DND-41 (cell line): ENCODE data around the gene SFT2D1.

Source experiments
- EZH2 ChIP-seq: IDR thresholded peaks from 3 replicates; pipeline ENCODE4 v1.6.1; 2012; ENCODE audit warnings: borderline replicate concordance, low read depth, mild to moderate bottlenecking, moderate library complexity, low read length, inconsistent platforms; ENCODE audit not compliant: severe bottlenecking
- TF ChIP-seq, protein P1 (sequence below): IDR thresholded peaks from 2 replicates; pipeline ENCODE4 v1.5.1; 2012; ENCODE audit warnings: borderline replicate concordance, low read length, moderate library complexity, mild to moderate bottlenecking; ENCODE audit not compliant: poor library complexity, severe bottlenecking; ENCODE audit errors: extremely low read depth

DNA sequence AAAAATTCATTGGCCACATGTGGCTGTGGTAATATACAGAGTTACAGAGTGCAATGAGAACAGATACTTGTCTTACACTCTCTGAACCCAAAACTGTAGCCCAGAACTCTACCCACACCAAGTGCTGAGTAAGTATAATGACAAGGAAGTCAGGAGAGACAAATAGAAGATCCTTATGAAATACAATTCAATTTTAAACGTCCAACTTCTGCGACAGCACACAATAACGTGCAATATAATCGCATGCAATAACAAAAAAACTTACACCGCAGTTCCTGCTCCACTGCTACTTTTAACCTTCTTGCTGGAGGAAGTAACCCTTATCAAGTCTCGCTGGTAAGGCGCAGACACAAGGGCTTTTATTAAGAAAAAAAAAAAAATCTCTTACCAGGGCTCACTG, 881 bp downstream of the SFT2D1 start:
- TF ChIP-seq, protein P1, sequence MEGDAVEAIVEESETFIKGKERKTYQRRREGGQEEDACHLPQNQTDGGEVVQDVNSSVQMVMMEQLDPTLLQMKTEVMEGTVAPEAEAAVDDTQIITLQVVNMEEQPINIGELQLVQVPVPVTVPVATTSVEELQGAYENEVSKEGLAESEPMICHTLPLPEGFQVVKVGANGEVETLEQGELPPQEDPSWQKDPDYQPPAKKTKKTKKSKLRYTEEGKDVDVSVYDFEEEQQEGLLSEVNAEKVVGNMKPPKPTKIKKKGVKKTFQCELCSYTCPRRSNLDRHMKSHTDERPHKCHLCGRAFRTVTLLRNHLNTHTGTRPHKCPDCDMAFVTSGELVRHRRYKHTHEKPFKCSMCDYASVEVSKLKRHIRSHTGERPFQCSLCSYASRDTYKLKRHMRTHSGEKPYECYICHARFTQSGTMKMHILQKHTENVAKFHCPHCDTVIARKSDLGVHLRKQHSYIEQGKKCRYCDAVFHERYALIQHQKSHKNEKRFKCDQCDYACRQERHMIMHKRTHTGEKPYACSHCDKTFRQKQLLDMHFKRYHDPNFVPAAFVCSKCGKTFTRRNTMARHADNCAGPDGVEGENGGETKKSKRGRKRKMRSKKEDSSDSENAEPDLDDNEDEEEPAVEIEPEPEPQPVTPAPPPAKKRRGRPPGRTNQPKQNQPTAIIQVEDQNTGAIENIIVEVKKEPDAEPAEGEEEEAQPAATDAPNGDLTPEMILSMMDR = no peak
- TF ChIP-seq EZH2 = no peak
